K562 (cell line): ENCODE measurements around the gene SCMH1. TPM values are rescaled to one million over a fixed set of nuclear protein-coding genes. Genes with fewer than 3 reads are reported as not detected.

Source experiments
- GABPB1 ChIP-seq: sonication (generic); formaldehyde crosslinking; IDR thresholded peaks from 2 replicates; pipeline ENCODE4 v1.8.0; 2022; ENCODE audit warnings: mild to moderate bottlenecking, missing genetic modification reagents
- HMG20B ChIP-seq: fragments of 250-450 bp; sonication (Bioruptor Pico); IDR thresholded peaks from 2 replicates; pipeline ENCODE4 v1.5.0; 2021; ENCODE audit warnings: mild to moderate bottlenecking
- MECOM ChIP-seq: fragments of 250-450 bp; sonication (Bioruptor Pico); IDR thresholded peaks from 2 replicates; pipeline ENCODE4 v1.8.0; 2022; ENCODE audit warnings: inconsistent platforms
- MXI1 ChIP-seq: IDR thresholded peaks from 2 replicates; pipeline ENCODE4 v1.6.1; 2011; ENCODE audit warnings: low read depth, mild to moderate bottlenecking, improper control_type of control experiment, low read length
- NFE2 ChIP-seq: IDR thresholded peaks from 2 replicates; pipeline ENCODE4 v1.6.1; 2014; ENCODE audit warnings: antibody characterized with exemption, low read depth
- POU5F1 ChIP-seq: fragments of 150-350 bp; IDR thresholded peaks from 2 replicates; pipeline ENCODE4 v1.6.1; 2014; ENCODE audit warnings: borderline replicate concordance, low read length, low read depth, mild to moderate bottlenecking; ENCODE audit not compliant: partially characterized antibody
- RAD21 ChIP-seq, 2 experiments: fragments of 250-450 bp in 1 of 2; fragments of 450-650 bp in 1 of 2; sonication (Bioruptor Pico) in 1 of 2; formaldehyde crosslinking in 1 of 2; IDR thresholded peaks in 1 of 2; conservative IDR thresholded peaks in 1 of 2; 2 replicates each; pipeline versions ENCODE4 v1.4.0 to v1.8.0; 2020 to 2022; ENCODE audit warnings: mild to moderate bottlenecking in 2 of 2, moderate library complexity in 1 of 2
- ZNF140 ChIP-seq: fragments of 250-450 bp; sonication (Bioruptor Pico); IDR thresholded peaks from 2 replicates; pipeline ENCODE4 v1.8.0; 2021; ENCODE audit warnings: moderate library complexity, mild to moderate bottlenecking, inconsistent platforms
- ZNF263 ChIP-seq: sonication (generic); formaldehyde crosslinking; IDR thresholded peaks from 2 replicates; pipeline ENCODE4 v1.8.0; 2022; ENCODE audit warnings: mild to moderate bottlenecking, missing genetic modification reagents, borderline replicate concordance
- polyA plus RNA-seq, 8 experiments: library from polyadenylated mRNA; depleted of rRNA in 4 of 8; stranded (reverse) in 5 of 8; unstranded in 3 of 8; fragments of >200 nt; fragmentation: Nextera tagmentation in 2 of 8; fragmentation: Illumina TruSeq in 1 of 8; extraction: Ambion mirVana in 2 of 8; extraction: Trizol in 1 of 8; gene quantifications; 2 replicates each; pipeline versions ENCODE4 v1.2.1 to v1.2.3, GENCODE V29; 2011 to 2014; ENCODE audit warnings: inconsistent platforms in 1 of 8, missing spikeins in 1 of 8
- total RNA-seq, 7 experiments: library from RNA; depleted of rRNA in 6 of 7; stranded (reverse); fragments of >200 nt in 6 of 7; fragmentation: Illumina TruSeq in 2 of 7; extraction: Trizol in 2 of 7; gene quantifications; 2 replicates each; pipeline versions ENCODE4 v1.2.1 to v1.2.3, GENCODE V29; 2011 to 2021; ENCODE audit warnings: low replicate concordance in 1 of 7
- TF ChIP-seq, protein P1 (sequence below): fragments of 250-450 bp; sonication (Bioruptor Pico); IDR thresholded peaks from 2 replicates; pipeline ENCODE4 v1.5.1; 2021; ENCODE audit warnings: mild to moderate bottlenecking
- TF ChIP-seq, protein P2 (sequence below): fragments of 450-650 bp; IDR thresholded peaks from 2 replicates; pipeline ENCODE4 v1.6.1; 2017; ENCODE audit warnings: antibody characterized with exemption
- TF ChIP-seq, protein P3 (sequence below), 2 experiments: fragments of 450-650 bp in 1 of 2; sonication (generic) in 1 of 2; formaldehyde crosslinking in 1 of 2; IDR thresholded peaks; 2 replicates each; pipeline versions ENCODE4 v1.7.1 to v1.9.0; 2016 to 2022; ENCODE audit warnings: inconsistent platforms in 1 of 2, mild to moderate bottlenecking in 1 of 2, missing genetic modification reagents in 1 of 2
- TF ChIP-seq, protein P4 (sequence below): fragments of 250-450 bp; sonication (Bioruptor Pico); IDR thresholded peaks from 2 replicates; pipeline ENCODE4 v1.6.1; 2021; ENCODE audit warnings: mild to moderate bottlenecking

Gene SCMH1
- total and polyA plus RNA-seq, 9 of the 15 experiments (the other 6 are each of a cell fraction or from before 2014, with no cell fraction given), result 8.5 to 37.0 (median 26.8) TPM

DNA sequence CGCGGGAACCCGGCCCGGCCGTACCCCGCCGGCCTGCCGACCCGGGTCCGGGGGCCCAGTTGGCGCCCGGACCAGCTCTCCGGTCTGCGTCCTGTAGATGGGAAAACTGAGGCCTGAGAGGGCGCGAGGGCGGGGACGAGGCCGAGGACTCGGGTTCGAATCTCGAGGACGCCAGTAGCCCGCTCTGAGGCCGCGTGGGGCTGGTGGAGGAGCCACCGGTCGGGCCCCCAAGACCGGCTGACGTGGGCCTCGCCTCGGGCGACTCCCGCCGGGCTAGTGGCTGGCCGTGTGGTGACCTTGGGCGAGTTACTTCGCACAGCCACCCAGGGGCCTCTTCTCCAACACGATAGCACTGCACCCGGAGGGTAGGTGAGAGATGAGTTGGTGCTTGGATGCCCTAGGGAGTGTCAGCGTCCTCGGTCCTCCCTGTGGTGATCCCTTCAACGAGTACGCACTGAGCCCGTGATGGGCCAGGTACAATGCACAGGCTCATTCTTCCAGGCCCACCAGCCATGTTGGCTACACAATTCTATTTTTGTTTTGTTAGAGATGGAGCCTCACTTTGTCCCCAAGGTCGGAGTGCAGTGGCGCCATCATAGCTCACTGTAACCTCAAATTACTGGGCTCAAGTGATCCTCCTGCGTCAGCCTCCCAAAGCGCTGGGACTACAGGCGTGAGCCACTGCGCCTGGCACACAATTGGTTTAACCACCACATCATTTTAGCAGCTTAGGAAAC lies 404 bp upstream of the SCMH1 start (continued):
- TF ChIP-seq ZNF140 (CRISPR knock-in tag) (no peak), RAD21 (CRISPR knock-in tag; conservative IDR thresholded peaks at IDR 0.05 in 1 of 2, IDR thresholded peaks at IDR 0.05 in 1 of 2) (no peak), NFE2 (no peak), MECOM (CRISPR knock-in tag) (0 out of 2 replicates have a peak, but pooled peaks have one; percentile 12), MXI1 (no peak), GABPB1 (CRISPR knock-in tag) (peak; percentile 62), HMG20B (CRISPR knock-in tag) (no peak), ZNF263 (CRISPR knock-in tag) (peak; percentile 98), POU5F1 (no peak)
- TF ChIP-seq, protein P1, sequence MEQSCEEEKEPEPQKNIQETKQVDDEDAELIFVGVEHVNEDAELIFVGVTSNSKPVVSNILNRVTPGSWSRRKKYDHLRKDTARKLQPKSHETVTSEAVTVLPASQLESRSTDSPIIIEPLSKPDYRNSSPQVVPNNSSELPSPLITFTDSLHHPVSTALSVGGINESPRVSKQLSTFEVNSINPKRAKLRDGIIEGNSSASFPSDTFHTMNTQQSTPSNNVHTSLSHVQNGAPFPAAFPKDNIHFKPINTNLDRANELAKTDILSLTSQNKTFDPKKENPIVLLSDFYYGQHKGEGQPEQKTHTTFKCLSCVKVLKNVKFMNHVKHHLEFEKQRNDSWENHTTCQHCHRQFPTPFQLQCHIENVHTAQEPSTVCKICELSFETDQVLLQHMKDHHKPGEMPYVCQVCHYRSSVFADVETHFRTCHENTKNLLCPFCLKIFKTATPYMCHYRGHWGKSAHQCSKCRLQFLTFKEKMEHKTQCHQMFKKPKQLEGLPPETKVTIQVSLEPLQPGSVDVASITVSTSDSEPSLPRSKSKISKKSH (CRISPR knock-in tag), result no peak
- TF ChIP-seq, protein P2, sequence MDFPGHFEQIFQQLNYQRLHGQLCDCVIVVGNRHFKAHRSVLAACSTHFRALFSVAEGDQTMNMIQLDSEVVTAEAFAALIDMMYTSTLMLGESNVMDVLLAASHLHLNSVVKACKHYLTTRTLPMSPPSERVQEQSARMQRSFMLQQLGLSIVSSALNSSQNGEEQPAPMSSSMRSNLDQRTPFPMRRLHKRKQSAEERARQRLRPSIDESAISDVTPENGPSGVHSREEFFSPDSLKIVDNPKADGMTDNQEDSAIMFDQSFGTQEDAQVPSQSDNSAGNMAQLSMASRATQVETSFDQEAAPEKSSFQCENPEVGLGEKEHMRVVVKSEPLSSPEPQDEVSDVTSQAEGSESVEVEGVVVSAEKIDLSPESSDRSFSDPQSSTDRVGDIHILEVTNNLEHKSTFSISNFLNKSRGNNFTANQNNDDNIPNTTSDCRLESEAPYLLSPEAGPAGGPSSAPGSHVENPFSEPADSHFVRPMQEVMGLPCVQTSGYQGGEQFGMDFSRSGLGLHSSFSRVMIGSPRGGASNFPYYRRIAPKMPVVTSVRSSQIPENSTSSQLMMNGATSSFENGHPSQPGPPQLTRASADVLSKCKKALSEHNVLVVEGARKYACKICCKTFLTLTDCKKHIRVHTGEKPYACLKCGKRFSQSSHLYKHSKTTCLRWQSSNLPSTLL, result no peak
- TF ChIP-seq, protein P3, sequence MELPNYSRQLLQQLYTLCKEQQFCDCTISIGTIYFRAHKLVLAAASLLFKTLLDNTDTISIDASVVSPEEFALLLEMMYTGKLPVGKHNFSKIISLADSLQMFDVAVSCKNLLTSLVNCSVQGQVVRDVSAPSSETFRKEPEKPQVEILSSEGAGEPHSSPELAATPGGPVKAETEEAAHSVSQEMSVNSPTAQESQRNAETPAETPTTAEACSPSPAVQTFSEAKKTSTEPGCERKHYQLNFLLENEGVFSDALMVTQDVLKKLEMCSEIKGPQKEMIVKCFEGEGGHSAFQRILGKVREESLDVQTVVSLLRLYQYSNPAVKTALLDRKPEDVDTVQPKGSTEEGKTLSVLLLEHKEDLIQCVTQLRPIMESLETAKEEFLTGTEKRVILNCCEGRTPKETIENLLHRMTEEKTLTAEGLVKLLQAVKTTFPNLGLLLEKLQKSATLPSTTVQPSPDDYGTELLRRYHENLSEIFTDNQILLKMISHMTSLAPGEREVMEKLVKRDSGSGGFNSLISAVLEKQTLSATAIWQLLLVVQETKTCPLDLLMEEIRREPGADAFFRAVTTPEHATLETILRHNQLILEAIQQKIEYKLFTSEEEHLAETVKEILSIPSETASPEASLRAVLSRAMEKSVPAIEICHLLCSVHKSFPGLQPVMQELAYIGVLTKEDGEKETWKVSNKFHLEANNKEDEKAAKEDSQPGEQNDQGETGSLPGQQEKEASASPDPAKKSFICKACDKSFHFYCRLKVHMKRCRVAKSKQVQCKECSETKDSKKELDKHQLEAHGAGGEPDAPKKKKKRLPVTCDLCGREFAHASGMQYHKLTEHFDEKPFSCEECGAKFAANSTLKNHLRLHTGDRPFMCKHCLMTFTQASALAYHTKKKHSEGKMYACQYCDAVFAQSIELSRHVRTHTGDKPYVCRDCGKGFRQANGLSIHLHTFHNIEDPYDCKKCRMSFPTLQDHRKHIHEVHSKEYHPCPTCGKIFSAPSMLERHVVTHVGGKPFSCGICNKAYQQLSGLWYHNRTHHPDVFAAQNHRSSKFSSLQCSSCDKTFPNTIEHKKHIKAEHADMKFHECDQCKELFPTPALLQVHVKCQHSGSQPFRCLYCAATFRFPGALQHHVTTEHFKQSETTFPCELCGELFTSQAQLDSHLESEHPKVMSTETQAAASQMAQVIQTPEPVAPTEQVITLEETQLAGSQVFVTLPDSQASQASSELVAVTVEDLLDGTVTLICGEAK (IDR thresholded peaks at IDR 0.05), result peak; percentile 61; the same call in 1 of the 2 replicates
- TF ChIP-seq, protein P3 (CRISPR knock-in tag; IDR thresholded peaks at IDR 0.05), result no peak
- TF ChIP-seq, protein P4, sequence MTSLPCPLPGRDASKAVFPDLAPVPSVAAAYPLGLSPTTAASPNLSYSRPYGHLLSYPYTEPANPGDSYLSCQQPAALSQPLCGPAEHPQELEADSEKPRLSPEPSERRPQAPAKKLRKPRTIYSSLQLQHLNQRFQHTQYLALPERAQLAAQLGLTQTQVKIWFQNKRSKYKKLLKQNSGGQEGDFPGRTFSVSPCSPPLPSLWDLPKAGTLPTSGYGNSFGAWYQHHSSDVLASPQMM, result no peak
